Type B pancreatic cell (in vitro differentiated cells): Measurements from ENCODE around the gene TMEM120B. TPM values are rescaled to one million over a fixed set of nuclear protein-coding genes. Genes with fewer than 3 reads are reported as not detected.
A peak's percentile ranks its signal among the peaks of the same experiment; 100 is the strongest.

Source experiments
- DNase-seq: peaks from one replicate; pipeline ENCODE4 v3.0.0; 2021; ENCODE audit warnings: mixed read lengths; ENCODE audit not compliant: unreplicated experiment; ENCODE audit errors: extremely low spot score
- H3K27ac Mint-ChIP-seq: 2 replicates; pipeline ENCODE4 v1.8.0; 2021; ENCODE audit warnings: mild to moderate bottlenecking, mixed read lengths
- H3K27me3 Mint-ChIP-seq: 2 replicates; pipeline ENCODE4 v1.8.0; 2021; ENCODE audit warnings: mixed read lengths
- H3K36me3 Mint-ChIP-seq: 2 replicates; pipeline ENCODE4 v1.8.0; 2021; ENCODE audit warnings: mixed read lengths
- H3K4me1 Mint-ChIP-seq: one replicate; pipeline ENCODE4 v1.8.0; 2021; ENCODE audit warnings: mixed read lengths; ENCODE audit not compliant: unreplicated experiment
- H3K4me3 Mint-ChIP-seq: 2 replicates; pipeline ENCODE4 v1.8.0; 2021; ENCODE audit warnings: mild to moderate bottlenecking, mixed read lengths
- H3K9me3 Mint-ChIP-seq: 2 replicates; pipeline ENCODE4 v1.8.0; 2021; ENCODE audit warnings: mixed read lengths
- CTCF ChIP-seq: fragments of 200-600 bp; sonication (generic); conservative IDR thresholded peaks from 2 replicates; pipeline ENCODE4 v1.5.0; 2021; ENCODE audit warnings: antibody characterized with exemption, mild to moderate bottlenecking
- total RNA-seq: library from RNA; stranded (reverse); gene quantifications from 2 replicates; pipeline ENCODE4 v1.2.1, GENCODE V29; 2021; ENCODE audit warnings: low replicate concordance

TMEM120B gene
- total RNA-seq, 1 donor from 2014 or later = 14.0 TPM

GRCh38 chr12:121774968-121775474, 62.5 kb downstream of the TMEM120B start:
- Mint-ChIP-seq H3K27ac (no peak overlapping the region), H3K9me3 (no peaks in the 10 kb centered on the region)
- no peak for DNase-seq

GRCh38 chr12:121775501-121775900, 62.9 kb downstream of the TMEM120B start:
- Mint-ChIP-seq H3K27ac (no peak overlapping the region), H3K4me1 (peaks cover 8% of the 10 kb centered on the region), H3K36me3 (no peaks in the 10 kb centered on the region), H3K27me3 (no peaks in the 10 kb centered on the region), H3K4me3 (no peak overlapping the region), H3K9me3 (no peaks in the 10 kb centered on the region)
- no peak for DNase-seq
- TF ChIP-seq CTCF = no peak

More at GRCh38 chr12:121774968-121775474, 62.5 kb downstream of the TMEM120B start:
- Mint-ChIP-seq H3K4me1 (peaks cover 13% of the 10 kb centered on the region), H3K36me3 (no peaks in the 10 kb centered on the region), H3K27me3 (no peaks in the 10 kb centered on the region), H3K4me3 (no peak overlapping the region)
- TF ChIP-seq CTCF = no peak

- peak; percentile 84 for TF ChIP-seq CTCF
- H3K27ac Mint-ChIP-seq = no peak overlapping the region
- no peaks in the 10 kb centered on the region for H3K36me3 Mint-ChIP-seq
- peaks cover 7% of the 10 kb centered on the region for H3K4me1 Mint-ChIP-seq
- peak; percentile 88 for DNase-seq
- no peaks in the 10 kb centered on the region for H3K9me3 Mint-ChIP-seq
- H3K4me3 Mint-ChIP-seq = no peak overlapping the region
- no peaks in the 10 kb centered on the region for H3K27me3 Mint-ChIP-seq
Measured at GRCh38 chr12:121776190-121777098, 63.9 kb downstream of the TMEM120B start.

- H3K27ac Mint-ChIP-seq = no peak overlapping the region
- H3K4me3 Mint-ChIP-seq = no peak overlapping the region
Measured at GRCh38 chr12:121778567-121779421, 66.2 kb downstream of the TMEM120B start.

More at GRCh38 chr12:121778567-121779421, 66.2 kb downstream of the TMEM120B start:
- Mint-ChIP-seq H3K27me3 (no peaks in the 10 kb centered on the region), H3K36me3 (no peaks in the 10 kb centered on the region), H3K4me1 (peaks cover 11% of the 10 kb centered on the region), H3K9me3 (no peaks in the 10 kb centered on the region)
- no peak for TF ChIP-seq CTCF
- no peak for DNase-seq
